ENCODE results near the gene TMEM271.

- TF ChIP-seq, protein P1, sequence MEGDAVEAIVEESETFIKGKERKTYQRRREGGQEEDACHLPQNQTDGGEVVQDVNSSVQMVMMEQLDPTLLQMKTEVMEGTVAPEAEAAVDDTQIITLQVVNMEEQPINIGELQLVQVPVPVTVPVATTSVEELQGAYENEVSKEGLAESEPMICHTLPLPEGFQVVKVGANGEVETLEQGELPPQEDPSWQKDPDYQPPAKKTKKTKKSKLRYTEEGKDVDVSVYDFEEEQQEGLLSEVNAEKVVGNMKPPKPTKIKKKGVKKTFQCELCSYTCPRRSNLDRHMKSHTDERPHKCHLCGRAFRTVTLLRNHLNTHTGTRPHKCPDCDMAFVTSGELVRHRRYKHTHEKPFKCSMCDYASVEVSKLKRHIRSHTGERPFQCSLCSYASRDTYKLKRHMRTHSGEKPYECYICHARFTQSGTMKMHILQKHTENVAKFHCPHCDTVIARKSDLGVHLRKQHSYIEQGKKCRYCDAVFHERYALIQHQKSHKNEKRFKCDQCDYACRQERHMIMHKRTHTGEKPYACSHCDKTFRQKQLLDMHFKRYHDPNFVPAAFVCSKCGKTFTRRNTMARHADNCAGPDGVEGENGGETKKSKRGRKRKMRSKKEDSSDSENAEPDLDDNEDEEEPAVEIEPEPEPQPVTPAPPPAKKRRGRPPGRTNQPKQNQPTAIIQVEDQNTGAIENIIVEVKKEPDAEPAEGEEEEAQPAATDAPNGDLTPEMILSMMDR (conservative IDR thresholded peaks at IDR 0.05 in 1 of 2, IDR thresholded peaks at IDR 0.05 in 1 of 2; ENCODE audit: low read depth in 1 of 2, low read length in 2 of 2), result no peak
- TF ChIP-seq EZH2 (IDR thresholded peaks at IDR 0.05; ENCODE audit: low read length, missing control alignments), result no peak
Observed at GRCh38 chr4:576245-576821, at the start of gene TMEM271.
